ENCODE measurements around the gene OR11L1. TPM values are rescaled to one million over a fixed set of nuclear protein-coding genes. Genes with fewer than 3 reads are reported as not detected.

The OR11L1 gene
- total and polyA plus RNA-seq, 2 donors (not counting 1 experiment from before 2014, with no cell fraction given): not detected

- no peaks in the 10 kb centered on the region for H3K27me3 ChIP-seq (ENCODE audit: control insufficient read depth, insufficient read depth, low read length)
- no peak overlapping the region for H3K9ac ChIP-seq (ENCODE audit: insufficient read depth, low read length)
- H3K9me3 ChIP-seq (ENCODE audit: control insufficient read depth, insufficient read depth, low read depth, low read length): no peaks in the 10 kb centered on the region
- H2AFZ ChIP-seq (ENCODE audit: low read length): no peak overlapping the region
- no peaks in the 10 kb centered on the region for H3K36me3 ChIP-seq (ENCODE audit: control insufficient read depth, insufficient read depth, low read length)
- no peaks in the 10 kb centered on the region for H3K79me2 ChIP-seq (ENCODE audit: control insufficient read depth, insufficient read depth, low read length)
- H3K27ac ChIP-seq (ENCODE audit: insufficient read depth, low read length): no peak overlapping the region
- H4K20me1 ChIP-seq (ENCODE audit: control insufficient read depth, extremely low read depth, insufficient read depth, low read length): no peaks in the 10 kb centered on the region
- no peak overlapping the region for H3K4me3 ChIP-seq (replicated peaks in 1 of 4; ENCODE audit: control extremely low read depth in 1 of 4, insufficient read depth in 1 of 4, low read depth in 3 of 4, low read length in 4 of 4)
- H3K4me1 ChIP-seq (ENCODE audit: control insufficient read depth, extremely low read depth, insufficient read depth, low read length): no peaks in the 10 kb centered on the region
- DNase-seq (ENCODE audit: low read depth in 2 of 2): no peak
- no peak overlapping the region for H3K4me2 ChIP-seq (ENCODE audit: extremely low read depth, insufficient read depth, low read length)
- TF ChIP-seq EZH2 (IDR thresholded peaks at IDR 0.05; ENCODE audit: low read length, missing control alignments) (no peak), CTCF (conservative IDR thresholded peaks at IDR 0.05 in 1 of 2, IDR thresholded peaks at IDR 0.05 in 1 of 2; ENCODE audit: low read depth in 1 of 2, low read length in 2 of 2) (no peak)
Measured at GRCh38 chr1:247865416-247865815, 23.7 kb upstream of the OR11L1 start.

- no peaks in the 10 kb centered on the region for H3K36me3 ChIP-seq (ENCODE audit: control insufficient read depth, insufficient read depth, low read length)
- no peak overlapping the region for H3K27ac ChIP-seq (ENCODE audit: insufficient read depth, low read length)
- no peaks in the 10 kb centered on the region for H3K79me2 ChIP-seq (ENCODE audit: control insufficient read depth, insufficient read depth, low read length)
- H4K20me1 ChIP-seq (ENCODE audit: control insufficient read depth, extremely low read depth, insufficient read depth, low read length): no peaks in the 10 kb centered on the region
- no peak overlapping the region for H3K9ac ChIP-seq (ENCODE audit: insufficient read depth, low read length)
- no peak overlapping the region for H2AFZ ChIP-seq (ENCODE audit: low read length)
- no peak overlapping the region for H3K4me2 ChIP-seq (ENCODE audit: extremely low read depth, insufficient read depth, low read length)
- DNase-seq (ENCODE audit: low read depth in 2 of 2): no peak
- H3K9me3 ChIP-seq (ENCODE audit: control insufficient read depth, insufficient read depth, low read depth, low read length): no peaks in the 10 kb centered on the region
- no peaks in the 10 kb centered on the region for H3K27me3 ChIP-seq (ENCODE audit: control insufficient read depth, insufficient read depth, low read length)
- TF ChIP-seq EZH2 (IDR thresholded peaks at IDR 0.05; ENCODE audit: low read length, missing control alignments) (no peak), CTCF (conservative IDR thresholded peaks at IDR 0.05 in 1 of 2, IDR thresholded peaks at IDR 0.05 in 1 of 2; ENCODE audit: low read depth in 1 of 2, low read length in 2 of 2) (no peak)
- H3K4me3 ChIP-seq (replicated peaks in 1 of 4; ENCODE audit: control extremely low read depth in 1 of 4, insufficient read depth in 1 of 4, low read depth in 3 of 4, low read length in 4 of 4): no peak overlapping the region
- H3K4me1 ChIP-seq (ENCODE audit: control insufficient read depth, extremely low read depth, insufficient read depth, low read length): no peaks in the 10 kb centered on the region
Measured at GRCh38 chr1:247864644-247865043, 22.9 kb upstream of the OR11L1 start.

- Histone ChIP-seq H3K79me2 (ENCODE audit: control insufficient read depth, insufficient read depth, low read length) (no peaks in the 10 kb centered on the region), H3K9ac (ENCODE audit: insufficient read depth, low read length) (no peak overlapping the region), H3K27ac (ENCODE audit: insufficient read depth, low read length) (no peak overlapping the region), H4K20me1 (ENCODE audit: control insufficient read depth, extremely low read depth, insufficient read depth, low read length) (no peaks in the 10 kb centered on the region), H2AFZ (ENCODE audit: low read length) (no peak overlapping the region), H3K36me3 (ENCODE audit: control insufficient read depth, insufficient read depth, low read length) (no peaks in the 10 kb centered on the region), H3K9me3 (ENCODE audit: control insufficient read depth, insufficient read depth, low read depth, low read length) (no peaks in the 10 kb centered on the region), H3K4me3 (replicated peaks in 1 of 4; ENCODE audit: control extremely low read depth in 1 of 4, insufficient read depth in 1 of 4, low read depth in 3 of 4, low read length in 4 of 4) (no peak overlapping the region), H3K27me3 (ENCODE audit: control insufficient read depth, insufficient read depth, low read length) (no peaks in the 10 kb centered on the region), H3K4me2 (ENCODE audit: extremely low read depth, insufficient read depth, low read length) (no peak overlapping the region), H3K4me1 (ENCODE audit: control insufficient read depth, extremely low read depth, insufficient read depth, low read length) (no peaks in the 10 kb centered on the region)
- DNase-seq (ENCODE audit: low read depth in 2 of 2): no peak
- TF ChIP-seq CTCF (conservative IDR thresholded peaks at IDR 0.05 in 1 of 2, IDR thresholded peaks at IDR 0.05 in 1 of 2; ENCODE audit: low read depth in 1 of 2, low read length in 2 of 2) (no peak), EZH2 (IDR thresholded peaks at IDR 0.05; ENCODE audit: low read length, missing control alignments) (no peak)
Measured at GRCh38 chr1:247862756-247863155, 21.1 kb upstream of the OR11L1 start.
